K562 (cell line): Measurements from ENCODE around the gene RIPOR2. TPM values are rescaled to one million over a fixed set of nuclear protein-coding genes. Genes with fewer than 3 reads are reported as not detected.

ENCODE experiments used
- ATAC-seq: fragments of 200-7000 bp; cut with Tn5 transposase; 3 replicates; pipeline ENCODE4 v1.9.1; 2020; ENCODE audit warnings: moderate library complexity
- BruUV-seq: library from RNA; stranded (reverse); fragments of 400-500 nt; replicated peaks from 2 replicates; lab custom pipeline; 2021; lab: Mats Ljungman, UMichigan
- CTCF ChIA-PET: fragments of 300-600 bp; formaldehyde crosslinking; extraction: SDS; loops from one replicate; lab custom pipeline; 2021; ENCODE audit warnings: low intra/inter-chr PET ratio; lab: Yijun Ruan, JAX
- POLR2A ChIA-PET: fragments of 300-600, 350-650 bp; sonication (Branson Sonifier 250); formaldehyde crosslinking; extraction: SDS; loops from one replicate; lab custom pipeline; 2021; ENCODE audit warnings: antibody characterized with exemption, inconsistent platforms; lab: Yijun Ruan, JAX
- DNase-seq, 4 experiments: peaks; one replicate each; pipeline versions ENCODE4 v3.0.0 to v3.0.0-alpha.2; 2011 to 2018; ENCODE audit warnings: low spot score in 3 of 4, mixed read lengths in 3 of 4; ENCODE audit errors: extremely low read depth in 1 of 4
- FAIRE-seq: peaks from 2 replicates; lab custom pipeline; 2011; peaks lifted over from hg19 to GRCh38; lab: Jason Lieb, UNC
- H2AFZ ChIP-seq: 2 replicates; pipeline ENCODE4 v1.6.0; 2011; ENCODE audit warnings: low read depth, low read length, control low read depth, inconsistent platforms
- H3K27ac ChIP-seq: fragments of 200-600 bp; 3 replicates; pipeline ENCODE4 v1.8.0; 2011; ENCODE audit warnings: low read depth, mild to moderate bottlenecking, control low read depth, inconsistent platforms, low read length, moderate library complexity, mixed read lengths; ENCODE audit errors: extremely low read depth
- H3K27me3 ChIP-seq, 2 experiments: fragments of 300-600 bp in 1 of 2; 2 replicates in 1 of 2; 3 replicates in 1 of 2; pipeline versions ENCODE4 v1.6.0 to v1.8.0; 2011; ENCODE audit warnings: inconsistent platforms in 2 of 2, low read length in 2 of 2, mild to moderate bottlenecking in 1 of 2, mixed read lengths in 1 of 2, moderate library complexity in 1 of 2; ENCODE audit not compliant: control insufficient read depth in 2 of 2, insufficient read depth in 2 of 2
- H3K36me3 ChIP-seq: fragments of 300-600 bp; 3 replicates; pipeline ENCODE4 v1.8.0; 2011; ENCODE audit warnings: mild to moderate bottlenecking, low read length, inconsistent platforms; ENCODE audit not compliant: control insufficient read depth, insufficient read depth
- H3K4me1 ChIP-seq, 2 experiments: fragments of 200-600 bp in 1 of 2; replicated peaks in 1 of 2; 2 replicates in 1 of 2; 3 replicates in 1 of 2; pipeline versions ENCODE4 v1.5.1 to v1.8.0; 2011; ENCODE audit warnings: inconsistent platforms in 2 of 2, low read length in 2 of 2, mild to moderate bottlenecking in 1 of 2, mixed read lengths in 1 of 2, moderate library complexity in 1 of 2; ENCODE audit not compliant: control insufficient read depth in 2 of 2, insufficient read depth in 2 of 2
- H3K4me2 ChIP-seq: 2 replicates; pipeline ENCODE4 v1.6.1; 2011; ENCODE audit warnings: low read length, control low read depth, inconsistent platforms, mixed read lengths; ENCODE audit not compliant: insufficient read depth
- H3K4me3 ChIP-seq: fragments of 200-600 bp; sonication (generic), shearing (Covaris generic); 2 replicates; pipeline ENCODE4 v1.5.1; 2016; ENCODE audit warnings: control low read depth, inconsistent platforms
- H3K79me2 ChIP-seq: fragments of 200-600 bp; 3 replicates; pipeline ENCODE4 v1.8.0; 2011; ENCODE audit warnings: low read length, inconsistent platforms; ENCODE audit not compliant: control insufficient read depth, insufficient read depth
- H3K9ac ChIP-seq, 2 experiments: 2 replicates each; pipeline versions ENCODE4 v1.6.0 to v1.6.1; 2011; ENCODE audit warnings: low read depth in 2 of 2, low read length in 2 of 2, control low read depth in 1 of 2, inconsistent platforms in 1 of 2, mild to moderate bottlenecking in 1 of 2, mixed read lengths in 1 of 2; ENCODE audit not compliant: insufficient read depth in 1 of 2
- H3K9me1 ChIP-seq: one replicate; pipeline ENCODE4 v1.6.0; 2011; ENCODE audit warnings: inconsistent platforms, mild to moderate bottlenecking, low read length, moderate library complexity; ENCODE audit not compliant: control insufficient read depth, insufficient read depth
- H3K9me3 ChIP-seq: replicated peaks from 2 replicates; pipeline ENCODE4 v1.5.1; 2011; ENCODE audit warnings: low read depth, low read length, inconsistent platforms; ENCODE audit not compliant: control insufficient read depth, insufficient read depth
- H4K20me1 ChIP-seq: replicated peaks from 2 replicates; pipeline ENCODE4 v1.6.1; 2011; ENCODE audit warnings: low read length, inconsistent platforms, mixed read lengths; ENCODE audit not compliant: control insufficient read depth, insufficient read depth
- BRF1 ChIP-seq: IDR thresholded peaks from 3 replicates; pipeline ENCODE4 v1.6.1; 2011; ENCODE audit warnings: borderline replicate concordance, mild to moderate bottlenecking; ENCODE audit not compliant: insufficient read length; ENCODE audit errors: extremely low read depth
- HLTF ChIP-seq: fragments of 450-650 bp; IDR thresholded peaks from 2 replicates; pipeline ENCODE4 v1.6.1; 2016
- RBBP5 ChIP-seq: fragments of 200-600 bp; sonication (generic); IDR thresholded peaks from 2 replicates; pipeline ENCODE4 v1.6.1; 2012; ENCODE audit warnings: borderline replicate concordance, mild to moderate bottlenecking, low read length, control low read depth, inconsistent platforms; ENCODE audit not compliant: insufficient read depth, poor library complexity, severe bottlenecking
- ZNF263 ChIP-seq: sonication (generic); formaldehyde crosslinking; IDR thresholded peaks from 2 replicates; pipeline ENCODE4 v1.8.0; 2022; ENCODE audit warnings: mild to moderate bottlenecking, missing genetic modification reagents, borderline replicate concordance
- ZNF280A ChIP-seq: fragments of 450-650 bp; IDR thresholded peaks from 2 replicates; pipeline ENCODE4 v1.6.1; 2018; ENCODE audit warnings: mild to moderate bottlenecking, low read depth; ENCODE audit not compliant: partially characterized antibody
- WGBS: fragments of 100-300 bp; shearing (Covaris generic); methylation state at CpG from one replicate; pipeline ENCODE4 v1.1.6; 2016; ENCODE audit warnings: low coverage, mixed read lengths; ENCODE audit not compliant: insufficient coverage; ENCODE audit errors: missing lambda C conversion rate; 5-methylcytosine and 5-hydroxymethylcytosine counted together
- in situ Hi-C: fragments of 300-500 bp; cut with MboI; formaldehyde crosslinking; loops from 4 replicates; pipeline ENCODE4 v1.15.0; 2018; ENCODE audit warnings: inconsistent platforms, mixed read lengths
- intact Hi-C: fragments of 100-400 bp; cut with micrococcal nuclease; formaldehyde crosslinking; loops from 2 replicates; pipeline ENCODE4 v1.14.2; 2022
- polyA plus RNA-seq, 8 experiments: library from polyadenylated mRNA; depleted of rRNA in 4 of 8; stranded (reverse) in 5 of 8; unstranded in 3 of 8; fragments of >200 nt; fragmentation: Nextera tagmentation in 2 of 8; fragmentation: Illumina TruSeq in 1 of 8; extraction: Ambion mirVana in 2 of 8; extraction: Trizol in 1 of 8; gene quantifications; 2 replicates each; pipeline versions ENCODE4 v1.2.1 to v1.2.3, GENCODE V29; 2011 to 2014; ENCODE audit warnings: inconsistent platforms in 1 of 8, missing spikeins in 1 of 8
- total RNA-seq, 7 experiments: library from RNA; depleted of rRNA in 6 of 7; stranded (reverse); fragments of >200 nt in 6 of 7; fragmentation: Illumina TruSeq in 2 of 7; extraction: Trizol in 2 of 7; gene quantifications; 2 replicates each; pipeline versions ENCODE4 v1.2.1 to v1.2.3, GENCODE V29; 2011 to 2021; ENCODE audit warnings: low replicate concordance in 1 of 7
- TF ChIP-seq, protein P1 (sequence below), 2 experiments: fragments of 450-650 bp; IDR thresholded peaks; 2 replicates each; pipeline ENCODE4 v1.6.1; 2018; ENCODE audit warnings: mild to moderate bottlenecking in 2 of 2, low read depth in 1 of 2; ENCODE audit not compliant: partially characterized antibody in 2 of 2

The RIPOR2 gene
- total and polyA plus RNA-seq, 9 of the 15 experiments (the other 6 are each of a cell fraction or from before 2014, with no cell fraction given), result 0.04 to 1.0 (median 0.47) TPM; not detected in 2

- Histone ChIP-seq H3K27me3 (peaks cover 0 to 11% of the 10 kb centered on the region in 2 experiments; a peak in 2 of 5 replicates), H3K36me3 (no peaks in the 10 kb centered on the region), H3K9ac (no peak overlapping the region), H3K4me1 (no peaks in the 10 kb centered on the region), H3K9me1 (no peaks in the 10 kb centered on the region), H3K79me2 (no peaks in the 10 kb centered on the region), H4K20me1 (no peaks in the 10 kb centered on the region), H2AFZ (no peak overlapping the region), H3K4me3 (no peak overlapping the region), H3K9me3 (no peaks in the 10 kb centered on the region), H3K27ac (no peak overlapping the region), H3K4me2 (no peak overlapping the region)
- in situ Hi-C loops (no loop called here), intact Hi-C loops (no loop called here)
- ChIA-PET CTCF (no interaction called here), POLR2A (no interaction called here)
- 2% methylated on average over 3 of the region's 3 CpGs for WGBS
- no TSS peak for BruUV-seq
- ATAC-seq (no peak), DNase-seq (no peak), FAIRE-seq (no peak)
- TF ChIP-seq ZNF280A, result no peak
- TF ChIP-seq, protein P1, sequence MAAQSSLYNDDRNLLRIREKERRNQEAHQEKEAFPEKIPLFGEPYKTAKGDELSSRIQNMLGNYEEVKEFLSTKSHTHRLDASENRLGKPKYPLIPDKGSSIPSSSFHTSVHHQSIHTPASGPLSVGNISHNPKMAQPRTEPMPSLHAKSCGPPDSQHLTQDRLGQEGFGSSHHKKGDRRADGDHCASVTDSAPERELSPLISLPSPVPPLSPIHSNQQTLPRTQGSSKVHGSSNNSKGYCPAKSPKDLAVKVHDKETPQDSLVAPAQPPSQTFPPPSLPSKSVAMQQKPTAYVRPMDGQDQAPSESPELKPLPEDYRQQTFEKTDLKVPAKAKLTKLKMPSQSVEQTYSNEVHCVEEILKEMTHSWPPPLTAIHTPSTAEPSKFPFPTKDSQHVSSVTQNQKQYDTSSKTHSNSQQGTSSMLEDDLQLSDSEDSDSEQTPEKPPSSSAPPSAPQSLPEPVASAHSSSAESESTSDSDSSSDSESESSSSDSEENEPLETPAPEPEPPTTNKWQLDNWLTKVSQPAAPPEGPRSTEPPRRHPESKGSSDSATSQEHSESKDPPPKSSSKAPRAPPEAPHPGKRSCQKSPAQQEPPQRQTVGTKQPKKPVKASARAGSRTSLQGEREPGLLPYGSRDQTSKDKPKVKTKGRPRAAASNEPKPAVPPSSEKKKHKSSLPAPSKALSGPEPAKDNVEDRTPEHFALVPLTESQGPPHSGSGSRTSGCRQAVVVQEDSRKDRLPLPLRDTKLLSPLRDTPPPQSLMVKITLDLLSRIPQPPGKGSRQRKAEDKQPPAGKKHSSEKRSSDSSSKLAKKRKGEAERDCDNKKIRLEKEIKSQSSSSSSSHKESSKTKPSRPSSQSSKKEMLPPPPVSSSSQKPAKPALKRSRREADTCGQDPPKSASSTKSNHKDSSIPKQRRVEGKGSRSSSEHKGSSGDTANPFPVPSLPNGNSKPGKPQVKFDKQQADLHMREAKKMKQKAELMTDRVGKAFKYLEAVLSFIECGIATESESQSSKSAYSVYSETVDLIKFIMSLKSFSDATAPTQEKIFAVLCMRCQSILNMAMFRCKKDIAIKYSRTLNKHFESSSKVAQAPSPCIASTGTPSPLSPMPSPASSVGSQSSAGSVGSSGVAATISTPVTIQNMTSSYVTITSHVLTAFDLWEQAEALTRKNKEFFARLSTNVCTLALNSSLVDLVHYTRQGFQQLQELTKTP (IDR thresholded peaks at IDR 0.05; ENCODE audit: low read depth in 1 of 2, partially characterized antibody in 2 of 2), result no peak
- no peak for TF ChIP-seq ZNF263 (CRISPR knock-in tag)
- TF ChIP-seq RBBP5, result no peak
- TF ChIP-seq BRF1, result no peak
- TF ChIP-seq HLTF, result no peak
These were observed 14.6 kb upstream of the RIPOR2 start for GRCh38 chr6:24950218-24950941.
